IPS-15b (cell line): ENCODE results near the gene OR2T1.

ENCODE experiments used
- H3K27me3 ChIP-seq: one replicate; pipeline ENCODE4 v1.6.1; 2013; ENCODE audit warnings: low read length; ENCODE audit not compliant: control insufficient read depth, insufficient read depth
- H3K36me3 ChIP-seq: one replicate; pipeline ENCODE4 v1.6.1; 2013; ENCODE audit warnings: low read length; ENCODE audit not compliant: control insufficient read depth, insufficient read depth
- H3K4me1 ChIP-seq: one replicate; pipeline ENCODE4 v1.6.1; 2013; ENCODE audit warnings: mild to moderate bottlenecking, low read length; ENCODE audit not compliant: control insufficient read depth, insufficient read depth
- H3K4me3 ChIP-seq: one replicate; pipeline ENCODE4 v1.5.1; 2013; ENCODE audit warnings: low read depth, low read length
- H3K9ac ChIP-seq: one replicate; pipeline ENCODE4 v1.6.1; 2013; ENCODE audit warnings: low read depth, mild to moderate bottlenecking, low read length
- H3K9me3 ChIP-seq: one replicate; pipeline ENCODE4 v1.6.1; 2013; ENCODE audit warnings: mild to moderate bottlenecking, low read length; ENCODE audit not compliant: control insufficient read depth, insufficient read depth

Gene OR2T1

GRCh38 chr1:248402748-248403147, at the start of gene OR2T1:
TSS of gene OR2T1 (plus strand) at chr1:248403048. CDS start at chr1:248406148, 3,100 bp downstream.
- Histone ChIP-seq H3K4me1 (no peaks in the 10 kb centered on the region), H3K36me3 (peaks cover 3% of the 10 kb centered on the region), H3K4me3 (no peak within 1 kb of the TSS), H3K9ac (no peak within 1 kb of the TSS), H3K27me3 (no peaks in the 10 kb centered on the region), H3K9me3 (peaks cover 48% of the 10 kb centered on the region)

- Histone ChIP-seq H3K4me3 (no peak overlapping the region), H3K9me3 (peaks cover 5% of the 10 kb centered on the region)
Measured at GRCh38 chr1:248359415-248359814, 43.4 kb upstream of the OR2T1 start.

DNA sequence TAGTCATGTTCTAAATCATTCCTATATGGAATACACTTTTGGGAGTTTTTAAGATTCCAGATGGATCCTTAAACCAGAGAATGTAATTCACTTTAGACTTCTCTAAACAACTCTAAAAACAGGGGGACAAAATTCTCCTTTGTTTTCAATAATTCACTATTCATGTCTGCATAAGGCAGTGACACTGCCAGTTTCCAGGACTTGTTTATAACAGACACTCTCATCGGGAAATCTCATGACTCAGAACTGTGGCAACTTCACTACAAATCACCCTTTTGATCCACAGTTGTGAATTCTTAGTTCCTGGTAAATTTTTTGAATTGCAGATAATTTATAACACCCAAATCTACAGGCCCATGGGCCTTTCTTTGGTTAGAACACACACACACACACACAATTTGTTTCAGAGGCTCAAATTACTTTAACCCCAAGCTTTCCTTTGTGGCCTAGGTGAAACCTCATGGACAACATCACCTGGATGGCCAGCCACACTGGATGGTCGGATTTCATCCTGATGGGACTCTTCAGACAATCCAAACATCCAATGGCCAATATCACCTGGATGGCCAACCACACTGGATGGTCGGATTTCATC, 41.6 kb upstream of the OR2T1 start, which contains the start of gene OR2T4:
OR2T4 (plus strand) TSS at position 545 of the 595 bp plus-strand sequence; CDS start at position 545, 0 bp downstream.
- Histone ChIP-seq H3K4me1 (no peaks in the 10 kb centered on the region), H3K36me3 (no peaks in the 10 kb centered on the region), H3K4me3 (no peak within 1 kb of the TSS), H3K9me3 (peaks cover 12% of the 10 kb centered on the region), H3K27me3 (no peaks in the 10 kb centered on the region), H3K9ac (no peak within 1 kb of the TSS)

More at GRCh38 chr1:248359415-248359814, 43.4 kb upstream of the OR2T1 start:
- Histone ChIP-seq H3K4me1 (no peaks in the 10 kb centered on the region), H3K36me3 (no peaks in the 10 kb centered on the region), H3K27me3 (no peaks in the 10 kb centered on the region), H3K9ac (no peak overlapping the region)

DNA sequence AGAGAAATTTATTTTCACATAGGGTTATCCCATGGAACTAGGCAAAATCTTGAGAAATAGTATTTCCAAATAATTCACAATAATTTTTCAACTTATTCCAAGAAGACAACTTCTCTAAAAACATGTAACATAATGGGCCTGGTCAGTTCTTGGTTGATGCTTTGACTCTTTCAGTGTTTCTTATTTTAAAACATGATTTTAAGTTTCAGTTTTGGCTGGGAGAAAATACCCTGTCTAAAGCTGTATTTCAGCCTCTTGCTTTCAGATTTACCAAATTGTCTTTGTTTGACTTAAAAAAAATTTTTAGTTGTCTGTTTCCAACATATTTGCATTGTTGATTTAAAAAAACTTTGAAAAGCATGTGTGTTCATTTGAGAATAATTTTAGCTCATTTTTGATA, 36.2 kb upstream of the OR2T1 start:
- H3K9me3 ChIP-seq, result peaks cover 12% of the 10 kb centered on the region
- H3K4me3 ChIP-seq, result no peak overlapping the region
- no peak overlapping the region for H3K9ac ChIP-seq
- no peaks in the 10 kb centered on the region for H3K4me1 ChIP-seq
- H3K36me3 ChIP-seq, result no peaks in the 10 kb centered on the region
- no peaks in the 10 kb centered on the region for H3K27me3 ChIP-seq

GRCh38 chr1:248372394-248372793, 30.5 kb upstream of the OR2T1 start:
- Histone ChIP-seq H3K9ac (no peak overlapping the region), H3K9me3 (peaks cover 16% of the 10 kb centered on the region), H3K4me1 (no peaks in the 10 kb centered on the region), H3K4me3 (no peak overlapping the region), H3K36me3 (no peaks in the 10 kb centered on the region), H3K27me3 (no peaks in the 10 kb centered on the region)

DNA sequence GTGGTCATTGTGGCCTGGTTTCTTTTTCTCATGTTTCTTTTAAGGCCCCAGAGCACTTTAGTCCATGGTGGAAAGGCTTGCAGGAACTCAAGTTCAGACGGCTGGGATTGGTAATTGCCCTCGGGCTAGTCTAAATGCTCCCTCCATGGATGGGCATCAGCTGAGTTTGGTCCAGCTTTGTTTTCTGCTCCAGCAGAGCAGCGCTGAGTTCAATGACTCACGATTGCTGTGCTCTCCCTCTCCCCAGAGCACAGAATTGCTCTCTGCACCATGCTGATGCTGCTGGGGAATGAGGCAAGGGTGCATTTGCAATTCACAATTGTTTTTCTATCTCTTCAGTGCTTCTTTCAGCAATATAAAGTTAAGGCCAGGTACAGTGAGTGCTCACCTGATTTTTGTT, 29.1 kb upstream of the OR2T1 start:
- Histone ChIP-seq H3K27me3 (no peaks in the 10 kb centered on the region), H3K4me3 (no peak overlapping the region), H3K9ac (no peak overlapping the region), H3K36me3 (no peaks in the 10 kb centered on the region), H3K9me3 (peaks cover 16% of the 10 kb centered on the region), H3K4me1 (no peaks in the 10 kb centered on the region)

GRCh38 chr1:248375446-248375845, 27.4 kb upstream of the OR2T1 start, which contains the start of gene OR2T6:
TSS of gene OR2T6 (plus strand) at chr1:248375746. CDS start at chr1:248387609, 11,863 bp downstream.
- Histone ChIP-seq H3K9me3 (peaks cover 12% of the 10 kb centered on the region), H3K9ac (no peak within 1 kb of the TSS), H3K27me3 (no peaks in the 10 kb centered on the region), H3K4me1 (no peaks in the 10 kb centered on the region), H3K36me3 (no peaks in the 10 kb centered on the region), H3K4me3 (no peak within 1 kb of the TSS)

DNA sequence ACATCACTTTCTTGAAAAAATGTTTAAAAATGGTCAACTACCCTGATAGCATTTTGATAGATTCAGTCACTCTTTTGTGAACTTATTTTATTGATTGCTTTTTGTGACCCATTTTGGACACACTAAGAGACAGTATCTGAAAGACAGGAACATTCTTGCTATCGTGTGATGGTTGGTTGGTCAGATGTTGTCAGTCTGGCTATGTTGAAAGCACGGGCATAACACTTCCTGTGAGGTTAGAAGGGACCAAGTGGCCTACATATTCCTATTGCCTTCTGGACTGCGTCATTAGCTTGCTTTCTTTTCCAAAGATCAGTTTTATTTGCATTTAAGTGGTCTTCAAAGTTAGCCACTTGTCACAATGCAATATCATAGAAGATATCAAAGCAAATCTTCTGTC, 25.9 kb upstream of the OR2T1 start:
- Histone ChIP-seq H3K4me1 (no peaks in the 10 kb centered on the region), H3K27me3 (no peaks in the 10 kb centered on the region), H3K4me3 (no peak overlapping the region), H3K9ac (no peak overlapping the region), H3K9me3 (peaks cover 15% of the 10 kb centered on the region), H3K36me3 (no peaks in the 10 kb centered on the region)

DNA sequence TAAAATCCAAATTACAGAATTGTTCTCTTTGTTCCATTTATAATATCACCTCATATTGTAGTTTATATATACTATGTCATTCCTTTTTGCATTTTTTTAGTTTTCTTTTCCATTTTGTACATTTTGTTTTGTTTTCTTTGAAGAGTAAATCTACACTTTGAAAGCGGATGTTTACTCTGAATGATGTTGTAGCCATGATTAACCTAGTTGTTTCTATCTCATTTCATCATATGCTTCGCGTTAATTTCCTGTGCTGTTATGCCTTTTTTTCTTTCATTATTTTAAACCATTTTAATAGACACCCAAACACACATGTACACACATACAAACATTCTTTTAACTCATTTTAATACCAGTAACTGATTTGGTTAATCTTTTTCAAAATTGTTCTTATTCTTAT, 22.0 kb upstream of the OR2T1 start:
- no peaks in the 10 kb centered on the region for H3K27me3 ChIP-seq
- no peaks in the 10 kb centered on the region for H3K36me3 ChIP-seq
- H3K4me3 ChIP-seq, result no peak overlapping the region
- no peak overlapping the region for H3K9ac ChIP-seq
- peaks cover 7% of the 10 kb centered on the region for H3K9me3 ChIP-seq
- H3K4me1 ChIP-seq, result no peaks in the 10 kb centered on the region

GRCh38 chr1:248388426-248388825, 14.4 kb upstream of the OR2T1 start:
- Histone ChIP-seq H3K27me3 (no peaks in the 10 kb centered on the region), H3K4me1 (no peaks in the 10 kb centered on the region), H3K9ac (no peak overlapping the region), H3K4me3 (no peak overlapping the region), H3K36me3 (no peaks in the 10 kb centered on the region), H3K9me3 (peaks cover 34% of the 10 kb centered on the region)

GRCh38 chr1:248393050-248393449, 9.8 kb upstream of the OR2T1 start:
- Histone ChIP-seq H3K27me3 (no peaks in the 10 kb centered on the region), H3K9ac (no peak overlapping the region), H3K4me1 (no peaks in the 10 kb centered on the region), H3K9me3 (peaks cover 32% of the 10 kb centered on the region), H3K4me3 (no peak overlapping the region), H3K36me3 (no peaks in the 10 kb centered on the region)

GRCh38 chr1:248404024-248404423, 1.2 kb downstream of the OR2T1 start:
- Histone ChIP-seq H3K36me3 (peaks cover 3% of the 10 kb centered on the region), H3K27me3 (no peaks in the 10 kb centered on the region), H3K4me3 (no peak overlapping the region), H3K9me3 (peaks cover 47% of the 10 kb centered on the region), H3K9ac (no peak overlapping the region), H3K4me1 (no peaks in the 10 kb centered on the region)
